NCI-H446 (cell line): ENCODE measurements around the gene GPATCH2.
"Not testable (repeated sequence)": the region's sequence is repeated elsewhere in the genome, so short reads cannot be mapped to it uniquely, and the experiment has no call there.

ENCODE experiments used
- DNase-seq, 2 experiments: peaks; one replicate each; lab custom pipeline; 2025; lab: John Stamatoyannopoulos, UW

The GPATCH2 gene

DNA sequence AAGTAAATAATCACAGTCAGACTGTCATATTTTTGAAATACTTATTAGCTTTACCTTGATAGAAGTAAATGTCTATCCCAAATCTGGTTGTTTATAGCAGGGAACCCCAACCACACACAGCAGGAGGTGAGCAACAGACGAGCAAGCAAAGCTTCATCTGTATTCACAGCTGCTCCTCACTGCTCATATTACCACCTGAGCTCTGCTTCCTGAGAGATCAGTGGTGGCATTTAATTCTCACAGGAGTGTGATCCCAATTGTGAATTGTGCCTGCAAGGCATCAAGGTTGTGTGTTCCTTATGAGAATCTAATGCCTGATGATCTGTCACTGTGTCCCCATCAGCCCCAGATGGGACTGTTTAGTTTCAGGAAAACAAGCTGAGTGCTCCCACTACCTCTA lies 104.3 kb downstream of the GPATCH2 start:
- DNase-seq: no peak

GRCh38 chr1:217525773-217526490 lies 105.0 kb downstream of the GPATCH2 start:
- DNase-seq: no peak

GRCh38 chr1:217524787-217525520 lies 105.9 kb downstream of the GPATCH2 start:
- no peak for DNase-seq

DNA sequence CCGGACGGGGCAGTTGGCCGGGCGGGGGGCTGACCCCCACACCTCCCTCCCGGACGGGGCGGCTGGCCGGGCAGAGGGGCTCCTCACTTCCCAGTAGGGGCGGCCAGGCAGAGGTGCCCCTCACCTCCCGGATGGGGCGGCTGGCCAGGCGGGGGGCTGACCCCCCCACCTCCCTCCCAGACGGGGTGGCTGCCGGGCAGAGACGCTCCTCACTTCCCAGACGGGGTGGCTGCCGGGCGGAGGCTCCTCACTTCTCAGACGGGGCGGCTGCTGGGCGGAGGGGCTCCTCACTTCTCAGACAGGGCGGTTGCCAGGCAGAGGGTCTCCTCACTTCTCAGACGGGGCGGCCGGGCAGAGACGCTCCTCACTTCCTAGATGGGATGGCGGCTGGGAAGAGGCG lies 107.0 kb downstream of the GPATCH2 start:
- DNase-seq: not testable (repeated sequence)

GRCh38 chr1:217522277-217522676 lies 108.6 kb downstream of the GPATCH2 start:
- no peak for DNase-seq

- no peak for DNase-seq
Measured at GRCh38 chr1:217521317-217521716, 109.6 kb downstream of the GPATCH2 start.

DNA sequence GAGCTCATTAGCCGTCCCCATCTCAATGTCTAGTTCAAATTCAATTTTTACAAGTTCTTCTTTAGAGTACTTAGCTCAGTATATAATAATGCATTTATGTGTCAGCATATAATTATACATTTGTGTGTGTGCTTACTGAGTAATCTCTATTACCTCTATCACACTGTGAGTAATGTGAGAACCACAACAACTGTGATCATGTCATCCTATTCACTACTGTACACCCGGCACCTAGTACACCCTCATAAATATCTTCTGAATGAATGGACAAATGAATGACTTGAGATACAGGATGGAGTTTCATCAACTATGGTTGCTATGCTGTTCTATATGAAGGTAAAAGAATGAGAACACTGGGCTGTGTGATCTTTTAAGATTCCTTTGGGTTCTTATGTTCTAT lies 124.0 kb downstream of the GPATCH2 start:
- no peak for DNase-seq

GRCh38 chr1:217498209-217498608 lies 132.7 kb downstream of the GPATCH2 start:
- DNase-seq: no peak

DNA sequence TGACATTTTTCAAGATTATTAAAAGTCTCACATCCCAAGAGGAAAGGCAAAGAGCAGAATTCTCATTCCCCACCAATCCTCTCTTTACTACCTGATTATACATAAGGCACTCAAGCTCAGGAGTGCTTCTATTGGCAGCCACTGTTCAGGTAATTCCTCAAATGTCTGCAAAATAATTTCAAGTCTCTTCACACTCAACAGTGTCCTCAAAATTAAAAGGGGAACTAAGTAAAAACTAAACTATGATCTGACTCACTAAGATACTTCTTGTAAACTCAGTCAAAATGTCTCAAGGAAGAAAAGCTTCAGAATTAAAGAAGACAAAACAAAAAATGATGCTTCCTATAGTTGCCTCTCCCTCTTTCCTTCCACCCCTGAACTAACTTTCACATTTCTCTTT lies 135.6 kb downstream of the GPATCH2 start:
- no peak for DNase-seq

- DNase-seq: no peak
Measured at GRCh38 chr1:217494767-217495166, 136.1 kb downstream of the GPATCH2 start.

- DNase-seq: no peak
Measured at GRCh38 chr1:217493290-217493689, 137.6 kb downstream of the GPATCH2 start.

GRCh38 chr1:217484871-217485270 lies 146.0 kb downstream of the GPATCH2 start:
- DNase-seq: no peak

DNA sequence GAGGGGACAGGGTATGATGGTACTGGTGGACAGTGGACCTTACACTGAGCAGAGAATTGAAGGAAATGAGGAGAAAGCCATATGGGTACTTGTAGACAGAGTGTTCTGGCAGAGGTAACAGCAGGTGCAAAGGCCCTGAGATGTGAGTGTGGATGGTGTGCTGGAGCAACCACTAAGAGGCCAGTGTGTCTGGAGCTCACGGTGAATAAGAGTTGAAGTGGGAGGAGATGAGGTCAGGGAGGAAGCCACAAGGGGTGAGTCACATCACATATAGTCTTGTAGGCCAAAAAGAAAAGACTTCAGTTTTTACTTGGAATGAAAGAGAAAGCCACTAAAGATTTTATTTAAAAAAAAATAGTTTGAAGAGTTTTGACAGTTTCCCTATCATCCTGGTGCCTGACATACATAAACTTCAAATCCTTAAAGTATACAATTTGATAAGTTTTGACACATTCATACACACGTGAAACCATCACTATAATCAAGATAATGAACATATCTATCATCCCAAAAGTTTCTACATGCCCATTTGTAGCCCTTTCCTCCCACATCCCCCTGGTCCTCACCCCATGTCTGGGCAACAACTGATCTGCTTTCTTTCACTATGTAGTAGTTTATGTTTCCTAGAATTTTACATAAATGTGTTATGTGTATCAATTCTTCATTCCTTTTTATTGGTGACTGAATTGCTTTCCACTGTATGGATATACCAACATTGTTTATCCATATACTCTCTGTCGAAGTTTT lies 148.4 kb downstream of the GPATCH2 start:
- DNase-seq: no peak

DNA sequence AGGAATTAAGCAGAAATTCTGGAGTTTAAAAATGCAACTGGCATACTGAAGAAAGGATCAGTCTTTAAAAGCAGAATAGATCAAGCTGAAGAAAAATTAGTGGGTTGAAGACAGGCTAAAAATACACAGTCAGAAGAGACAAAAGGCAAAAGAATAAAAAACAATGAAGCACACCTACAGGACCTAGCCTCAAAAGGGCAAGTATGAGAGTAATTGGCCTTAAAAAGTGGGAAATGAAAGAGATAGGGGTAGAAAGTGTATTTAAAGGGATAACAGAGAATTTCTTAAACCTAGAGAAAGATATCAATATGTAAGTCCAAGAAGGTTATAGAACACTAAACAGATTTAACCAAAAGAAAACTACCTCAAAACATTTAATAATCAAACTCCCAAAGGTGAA lies 152.4 kb downstream of the GPATCH2 start:
- DNase-seq: no peak

DNA sequence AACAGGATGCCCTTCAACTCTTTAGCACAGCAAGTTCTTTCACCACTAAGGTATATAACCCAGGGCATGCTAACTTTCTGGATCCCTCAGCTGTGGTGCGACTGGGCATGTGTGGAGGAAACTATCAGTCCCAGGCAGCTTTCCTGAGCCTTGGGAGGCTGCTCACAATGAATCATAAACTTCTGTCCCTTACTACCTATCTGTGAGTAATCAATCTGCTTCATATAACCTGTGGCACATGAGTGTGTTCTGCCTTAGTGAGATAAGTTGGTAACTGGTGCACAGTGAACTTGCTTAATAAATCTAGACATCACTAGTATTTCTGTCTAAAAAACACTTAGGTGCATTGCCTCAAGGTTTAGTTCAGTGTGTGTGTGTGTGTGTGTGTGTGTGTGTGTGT lies 158.0 kb downstream of the GPATCH2 start:
- DNase-seq: no peak

GRCh38 chr1:217471403-217471802 lies 159.5 kb downstream of the GPATCH2 start:
- no peak for DNase-seq

DNA sequence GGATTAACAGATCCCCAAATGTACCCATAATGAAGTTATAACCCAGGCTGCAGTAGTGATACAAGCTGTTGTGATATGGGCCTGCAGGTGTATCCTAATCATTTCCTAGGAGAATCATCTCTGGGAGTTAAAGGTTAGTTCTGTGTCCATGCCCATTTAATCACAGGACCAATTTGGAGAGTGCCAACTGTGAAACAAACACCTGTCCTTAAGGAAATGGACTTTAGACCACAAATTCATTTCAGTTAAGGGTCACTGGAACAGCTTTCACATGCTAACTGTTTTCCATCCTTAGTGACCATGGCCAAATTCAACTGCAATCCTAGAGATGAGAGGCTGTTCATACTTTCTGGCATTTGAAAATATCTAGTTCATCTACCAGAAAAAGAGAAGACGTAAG lies 160.9 kb downstream of the GPATCH2 start:
- DNase-seq: no peak

DNA sequence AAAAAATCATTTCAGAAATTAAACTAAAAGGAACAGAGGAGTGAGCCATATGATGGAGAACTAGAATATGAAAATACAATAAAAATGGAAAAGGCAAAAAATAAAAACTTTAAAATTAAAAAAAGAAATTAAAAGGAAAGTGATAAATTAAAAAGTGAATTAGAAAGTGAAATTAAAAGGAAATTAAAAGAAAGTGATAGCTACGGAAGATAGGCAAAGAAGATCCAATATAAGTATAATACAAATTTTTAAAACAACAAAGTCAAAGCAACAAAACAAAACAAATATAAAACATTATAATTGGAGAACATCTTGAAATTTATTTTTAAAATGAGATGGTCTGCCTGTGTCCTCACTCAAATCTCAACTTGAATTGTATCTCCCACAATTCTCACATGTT lies 165.8 kb downstream of the GPATCH2 start:
- DNase-seq: no peak

- DNase-seq: no peak
Measured at GRCh38 chr1:217462666-217463065, 168.2 kb downstream of the GPATCH2 start.

DNA sequence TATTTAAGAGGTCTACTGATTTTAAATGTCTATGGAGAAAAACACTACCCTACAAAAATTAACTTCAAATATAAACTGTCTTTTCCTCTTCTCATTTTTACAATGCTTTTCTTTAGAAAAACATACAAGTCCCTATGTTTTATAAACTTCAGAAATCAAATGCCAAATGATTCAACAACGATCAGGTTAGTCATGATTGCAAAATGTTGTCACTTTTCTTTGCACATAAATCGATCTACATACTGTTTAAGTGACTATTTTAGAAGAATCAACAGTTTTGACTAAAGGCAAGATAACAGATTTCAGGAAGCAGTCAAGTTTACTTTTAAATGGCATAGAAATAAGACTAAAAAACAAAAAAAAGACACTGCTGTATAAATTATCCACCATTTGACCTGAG lies 168.7 kb downstream of the GPATCH2 start:
- DNase-seq: no peak

GRCh38 chr1:217457016-217457415 lies 173.9 kb downstream of the GPATCH2 start:
- no peak for DNase-seq

DNA sequence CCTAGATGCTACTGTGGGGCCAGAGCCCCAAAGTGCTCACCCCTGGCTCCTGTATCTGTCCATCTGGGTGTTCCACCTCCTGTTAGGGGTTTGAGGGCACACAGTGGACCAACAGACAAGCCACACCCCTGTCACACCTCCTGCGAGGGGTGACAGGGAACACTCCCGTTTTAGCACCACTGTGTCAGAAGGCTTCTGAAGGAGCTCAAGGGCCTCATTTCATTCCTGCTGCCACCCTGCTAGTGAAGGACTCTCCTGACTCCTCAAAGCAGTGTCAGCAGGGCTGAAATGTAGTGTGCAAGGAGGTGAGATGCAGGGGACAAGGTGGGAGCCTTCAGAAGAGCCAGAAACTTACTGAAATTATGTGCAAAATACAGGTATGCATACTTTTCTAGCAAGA lies 174.6 kb downstream of the GPATCH2 start:
- no peak for DNase-seq

GRCh38 chr1:217453816-217454215 lies 177.1 kb downstream of the GPATCH2 start:
- DNase-seq: no peak
